ENCODE results near the gene VGLL2.

GRCh38 chr6:117232196-117232595, 33.2 kb upstream of the VGLL2 start:
- TF ChIP-seq CTCF (conservative IDR thresholded peaks at IDR 0.05) (no peak), ZFX (IDR thresholded peaks at IDR 0.05) (no peak)
